DOHH2 (cell line): Measurements from ENCODE around the gene WNT8A.

Experiments
- H3F3A ChIP-seq: fragments of 200-600 bp; sonication (generic), shearing (Covaris generic); 2 replicates; pipeline ENCODE4 v1.6.0; 2016; ENCODE audit warnings: antibody characterized with exemption, mild to moderate bottlenecking; ENCODE audit not compliant: control insufficient read depth, insufficient read depth
- H3K27ac ChIP-seq: fragments of 200-600 bp; sonication (generic); 2 replicates; pipeline ENCODE4 v1.5.1; 2014; ENCODE audit warnings: low read depth, mild to moderate bottlenecking, low read length, moderate library complexity
- H3K27me3 ChIP-seq: fragments of 200-600 bp; sonication (generic); 2 replicates; pipeline ENCODE4 v1.6.1; 2014; ENCODE audit warnings: mild to moderate bottlenecking, low read length, mixed read lengths; ENCODE audit not compliant: control insufficient read depth
- H3K36me3 ChIP-seq: fragments of 200-600 bp; sonication (generic); 2 replicates; pipeline ENCODE4 v1.6.1; 2014; ENCODE audit warnings: mild to moderate bottlenecking, low read length, moderate library complexity, mixed read lengths; ENCODE audit not compliant: control insufficient read depth
- H3K4me1 ChIP-seq: fragments of 200-600 bp; sonication (generic); 2 replicates; pipeline ENCODE4 v1.6.1; 2014; ENCODE audit warnings: mild to moderate bottlenecking, low read length, mixed read lengths; ENCODE audit not compliant: control insufficient read depth
- H3K4me2 ChIP-seq: fragments of 200-600 bp; sonication (generic); 2 replicates; pipeline ENCODE4 v1.6.0; 2014; ENCODE audit warnings: mild to moderate bottlenecking, low read length, moderate library complexity
- H3K4me3 ChIP-seq: fragments of 200-600 bp; sonication (generic); 2 replicates; pipeline ENCODE4 v1.5.1; 2014; ENCODE audit warnings: mild to moderate bottlenecking, low read length, mixed read lengths
- H3K79me2 ChIP-seq: fragments of 200-600 bp; sonication (generic); 2 replicates; pipeline ENCODE4 v1.6.1; 2014; ENCODE audit warnings: mild to moderate bottlenecking, low read length, mixed read lengths; ENCODE audit not compliant: control insufficient read depth
- H3K9me2 ChIP-seq: fragments of 200-600 bp; sonication (generic); replicated peaks from 2 replicates; pipeline ENCODE4 v1.6.1; 2014; ENCODE audit warnings: mild to moderate bottlenecking, low read length, mixed read lengths; ENCODE audit not compliant: control insufficient read depth
- H3K9me3 ChIP-seq: fragments of 200-600 bp; sonication (generic); 2 replicates; pipeline ENCODE4 v1.6.1; 2014; ENCODE audit warnings: antibody characterized with exemption, low read length, mixed read lengths; ENCODE audit not compliant: control insufficient read depth, insufficient read depth
- H4K20me1 ChIP-seq: fragments of 200-600 bp; sonication (generic); 2 replicates; pipeline ENCODE4 v1.6.0; 2014; ENCODE audit warnings: low read depth, mild to moderate bottlenecking, antibody characterized with exemption, low read length, moderate library complexity; ENCODE audit not compliant: control insufficient read depth, insufficient read depth
- EZH2phosphoT487 ChIP-seq: fragments of 200-600 bp; sonication (generic); IDR thresholded peaks from 2 replicates; pipeline ENCODE4 v1.6.1; 2017; ENCODE audit warnings: borderline replicate concordance, mild to moderate bottlenecking, antibody characterized with exemption, low read length, moderate library complexity, mixed read lengths
- TF ChIP-seq, protein P1 (sequence below): fragments of 200-600 bp; sonication (generic); IDR thresholded peaks from one replicate; pipeline ENCODE4 v1.5.1; 2014; ENCODE audit warnings: antibody characterized with exemption, mild to moderate bottlenecking, low read depth, low read length; ENCODE audit not compliant: poor library complexity, severe bottlenecking

Gene WNT8A

DNA sequence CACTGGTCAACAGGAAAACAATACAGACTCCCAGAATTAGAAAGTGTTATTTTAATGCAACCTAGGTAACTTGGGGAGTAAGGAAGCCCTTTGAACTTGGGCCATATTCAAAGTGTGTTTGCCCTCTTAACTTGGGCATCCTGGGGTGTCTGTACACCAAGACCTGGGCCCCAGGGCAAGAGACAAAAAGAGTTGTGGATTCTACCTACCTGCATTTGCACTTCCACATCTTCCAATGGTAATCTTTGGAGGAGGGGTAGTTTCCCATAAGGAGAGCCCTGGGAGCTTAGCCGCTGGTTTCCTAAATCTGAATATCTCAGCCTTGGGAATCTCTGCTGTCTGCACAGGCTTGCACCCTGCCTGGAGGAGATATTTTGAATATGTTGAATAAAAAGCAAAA lies 8.5 kb downstream of the WNT8A start:
- peaks cover 18% of the 10 kb centered on the region for H3K27me3 ChIP-seq

GRCh38 chr5:138093036-138093435 lies 9.2 kb downstream of the WNT8A start:
- Histone ChIP-seq H3K4me3 (no peak overlapping the region), H3K27ac (no peak overlapping the region), H3F3A (no peaks in the 10 kb centered on the region), H3K9me3 (no peaks in the 10 kb centered on the region), H3K36me3 (no peaks in the 10 kb centered on the region), H3K27me3 (peaks cover 16% of the 10 kb centered on the region), H3K4me2 (no peak overlapping the region), H3K79me2 (no peaks in the 10 kb centered on the region), H3K9me2 (no peaks in the 10 kb centered on the region), H3K4me1 (no peaks in the 10 kb centered on the region), H4K20me1 (no peaks in the 10 kb centered on the region)
- TF ChIP-seq, protein P1, sequence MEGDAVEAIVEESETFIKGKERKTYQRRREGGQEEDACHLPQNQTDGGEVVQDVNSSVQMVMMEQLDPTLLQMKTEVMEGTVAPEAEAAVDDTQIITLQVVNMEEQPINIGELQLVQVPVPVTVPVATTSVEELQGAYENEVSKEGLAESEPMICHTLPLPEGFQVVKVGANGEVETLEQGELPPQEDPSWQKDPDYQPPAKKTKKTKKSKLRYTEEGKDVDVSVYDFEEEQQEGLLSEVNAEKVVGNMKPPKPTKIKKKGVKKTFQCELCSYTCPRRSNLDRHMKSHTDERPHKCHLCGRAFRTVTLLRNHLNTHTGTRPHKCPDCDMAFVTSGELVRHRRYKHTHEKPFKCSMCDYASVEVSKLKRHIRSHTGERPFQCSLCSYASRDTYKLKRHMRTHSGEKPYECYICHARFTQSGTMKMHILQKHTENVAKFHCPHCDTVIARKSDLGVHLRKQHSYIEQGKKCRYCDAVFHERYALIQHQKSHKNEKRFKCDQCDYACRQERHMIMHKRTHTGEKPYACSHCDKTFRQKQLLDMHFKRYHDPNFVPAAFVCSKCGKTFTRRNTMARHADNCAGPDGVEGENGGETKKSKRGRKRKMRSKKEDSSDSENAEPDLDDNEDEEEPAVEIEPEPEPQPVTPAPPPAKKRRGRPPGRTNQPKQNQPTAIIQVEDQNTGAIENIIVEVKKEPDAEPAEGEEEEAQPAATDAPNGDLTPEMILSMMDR: no peak
- no peak for TF ChIP-seq EZH2phosphoT487

More for the DNA sequence above, 8.5 kb downstream of the WNT8A start:
- no peaks in the 10 kb centered on the region for H3K79me2 ChIP-seq
- no peaks in the 10 kb centered on the region for H3F3A ChIP-seq
- H3K9me3 ChIP-seq: no peaks in the 10 kb centered on the region
- H3K27ac ChIP-seq: no peak overlapping the region
- no peaks in the 10 kb centered on the region for H3K9me2 ChIP-seq
- no peaks in the 10 kb centered on the region for H3K36me3 ChIP-seq
- no peaks in the 10 kb centered on the region for H3K4me1 ChIP-seq
- no peaks in the 10 kb centered on the region for H4K20me1 ChIP-seq
- no peak overlapping the region for H3K4me2 ChIP-seq
- no peak for TF ChIP-seq EZH2phosphoT487
- TF ChIP-seq, protein P1: no peak
- no peak overlapping the region for H3K4me3 ChIP-seq

DNA sequence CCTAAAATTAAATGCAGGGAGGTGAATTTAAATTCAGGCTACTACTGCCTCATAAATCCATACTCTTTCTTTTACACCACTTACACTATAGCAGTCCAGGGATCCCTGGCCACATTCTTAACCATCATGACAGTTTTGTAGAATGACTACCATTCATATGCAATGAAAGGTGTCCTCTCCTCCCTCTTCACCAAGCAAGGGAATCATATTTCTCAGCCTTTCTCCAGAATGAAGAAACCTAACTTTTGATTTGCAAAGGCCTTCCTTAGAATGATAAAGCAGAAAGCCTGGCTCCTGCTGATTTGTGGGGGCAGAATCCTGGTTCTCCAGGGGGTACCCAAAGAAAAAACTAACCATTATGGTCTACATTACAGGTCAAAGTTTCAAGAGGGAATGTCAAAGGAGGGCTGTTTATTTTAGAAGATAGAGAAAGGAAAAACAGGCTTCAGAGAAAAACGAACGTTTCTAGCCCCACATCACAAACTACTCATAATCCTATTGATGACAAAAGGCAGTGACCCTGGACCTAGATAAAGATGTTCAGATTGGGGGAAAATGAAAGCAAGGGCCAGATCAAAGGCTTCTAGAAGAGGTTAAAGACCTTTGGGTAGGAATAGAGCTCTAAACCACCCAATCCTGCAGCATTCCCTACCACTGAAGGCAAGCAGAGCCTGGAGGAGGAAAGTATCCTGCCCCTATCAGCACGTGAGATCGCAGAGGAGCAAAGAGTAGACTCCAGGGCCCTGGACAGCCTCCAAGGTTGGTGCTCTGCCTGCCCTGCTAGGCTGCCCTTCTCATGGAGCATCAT lies 11.5 kb downstream of the WNT8A start:
- no peaks in the 10 kb centered on the region for H3K36me3 ChIP-seq
- TF ChIP-seq, protein P1: no peak
- no peak for TF ChIP-seq EZH2phosphoT487
- no peak overlapping the region for H3K4me3 ChIP-seq
- peaks cover 16% of the 10 kb centered on the region for H3K27me3 ChIP-seq
- no peaks in the 10 kb centered on the region for H4K20me1 ChIP-seq
- no peak overlapping the region for H3K27ac ChIP-seq
- H3K9me2 ChIP-seq: no peaks in the 10 kb centered on the region
- H3K79me2 ChIP-seq: no peaks in the 10 kb centered on the region
- H3K4me1 ChIP-seq: no peaks in the 10 kb centered on the region
- no peaks in the 10 kb centered on the region for H3F3A ChIP-seq
- no peak overlapping the region for H3K4me2 ChIP-seq
- no peaks in the 10 kb centered on the region for H3K9me3 ChIP-seq
